OCI-M2 (cell line): ENCODE measurements around the gene DLG2.
"Not testable (repeated sequence)": the region's sequence is repeated elsewhere in the genome, so short reads cannot be mapped to it uniquely, and the experiment has no call there.

Source experiments
- DNase-seq: peaks from one replicate; lab custom pipeline; 2025; ENCODE audit not compliant: unreplicated experiment; lab: John Stamatoyannopoulos, UW

The DLG2 gene

GRCh38 chr11:85464283-85464682, 162.9 kb downstream of the DLG2 start:
- DNase-seq, result no peak

DNA sequence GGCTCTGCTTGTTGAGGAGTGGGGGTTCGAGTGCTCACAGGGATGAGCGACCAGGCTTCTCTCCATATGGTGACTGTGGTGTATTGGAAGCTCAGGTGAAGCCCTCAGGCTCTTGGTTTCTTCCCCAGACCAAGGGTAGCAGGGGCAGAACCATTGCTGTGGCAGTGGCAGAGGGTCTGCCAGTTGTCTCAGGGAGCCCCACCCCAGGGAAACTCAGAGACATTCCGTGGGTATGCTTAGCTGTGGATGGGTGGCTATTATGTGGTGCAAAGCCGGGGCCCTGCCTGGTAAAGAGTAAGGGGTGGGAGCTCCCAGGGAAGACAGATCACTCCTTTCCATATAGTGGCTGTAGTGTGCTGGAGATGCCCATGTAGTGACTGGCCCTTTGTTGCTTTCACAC, 167.8 kb downstream of the DLG2 start:
- DNase-seq, result no peak

DNA sequence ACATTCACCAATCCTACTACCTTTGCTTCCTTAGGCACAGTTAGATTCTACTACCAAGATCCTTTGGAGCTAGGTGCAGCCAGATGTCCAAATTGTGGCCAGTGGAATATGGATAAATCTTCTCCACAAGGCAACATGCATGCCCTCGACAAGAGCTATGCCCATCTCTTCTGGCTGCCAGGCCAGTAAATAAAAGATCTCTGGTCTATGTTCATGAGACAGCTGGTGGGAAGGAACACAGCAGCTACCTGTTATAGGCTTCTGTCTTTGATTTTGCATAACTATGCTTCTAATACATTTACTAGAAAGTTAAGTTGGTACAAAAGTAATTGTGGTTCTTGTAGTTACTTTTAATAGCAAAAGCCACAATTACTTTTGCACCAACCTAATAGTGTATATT, 182.7 kb downstream of the DLG2 start:
- DNase-seq, result no peak

DNA sequence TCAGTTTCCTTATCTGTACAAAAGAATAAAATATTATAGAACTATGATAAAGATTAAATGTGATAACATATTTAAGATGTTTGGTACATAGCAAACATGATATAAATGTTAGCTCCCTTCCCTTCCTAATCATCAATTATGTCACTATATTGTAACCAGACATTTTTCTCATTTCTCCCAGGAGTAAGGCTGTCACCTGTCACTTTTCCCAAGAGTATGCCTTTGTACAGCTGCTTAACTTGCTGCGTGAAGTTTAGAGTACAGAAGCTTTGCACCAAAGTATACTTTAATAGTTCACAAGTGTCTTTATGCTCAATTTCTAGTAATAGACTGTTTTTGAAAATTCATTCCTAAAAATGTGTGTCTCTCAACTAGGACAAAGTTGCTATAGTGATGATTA, 186.9 kb downstream of the DLG2 start:
- DNase-seq, result no peak

- DNase-seq, result no peak
Observed at GRCh38 chr11:85438328-85438727, 188.8 kb downstream of the DLG2 start.

GRCh38 chr11:85431319-85431718, 195.8 kb downstream of the DLG2 start:
- DNase-seq, result no peak

DNA sequence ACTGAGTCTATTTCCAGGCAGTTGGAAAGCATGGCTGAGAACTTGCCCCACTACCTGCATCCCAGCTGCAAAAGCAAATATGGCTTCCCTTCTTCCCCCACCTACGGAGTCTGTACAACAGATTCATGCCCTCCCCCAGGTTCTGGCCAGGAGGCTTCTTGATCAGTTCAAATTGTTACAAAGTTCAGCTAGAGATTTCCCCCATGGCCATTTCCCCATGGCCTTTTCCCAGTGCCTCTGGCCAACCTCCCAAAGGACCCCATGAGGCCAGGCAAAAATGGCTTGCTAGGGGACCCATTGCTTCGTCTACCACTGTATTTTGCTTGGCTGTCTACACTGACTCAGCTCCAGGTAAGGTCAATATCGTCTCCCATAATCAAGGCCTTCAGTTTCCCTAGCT, 203.3 kb downstream of the DLG2 start:
- DNase-seq, result no peak

- no peak for DNase-seq
Observed at GRCh38 chr11:85423316-85423715, 203.8 kb downstream of the DLG2 start.

DNA sequence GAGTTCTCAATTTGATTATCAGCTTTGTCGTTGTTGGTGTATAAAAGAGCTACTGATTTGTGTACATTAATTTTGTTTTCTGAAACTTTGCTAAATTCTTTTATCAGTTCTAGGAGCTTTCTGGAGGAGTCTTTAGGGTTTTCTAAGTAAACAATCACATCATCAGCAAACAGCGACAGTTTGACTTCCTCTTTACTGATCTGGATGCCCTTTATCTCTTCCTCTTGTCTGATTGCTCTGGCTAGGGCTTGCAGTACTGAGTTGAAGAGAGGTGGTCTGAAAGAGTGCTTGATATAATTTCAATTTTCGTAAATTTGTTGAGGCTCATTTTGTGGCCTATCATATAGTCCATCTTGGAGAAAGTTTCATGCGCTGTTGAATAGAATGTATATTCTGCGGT, 213.0 kb downstream of the DLG2 start:
- no peak for DNase-seq

- DNase-seq, result no peak
Observed at GRCh38 chr11:85407648-85408047, 219.5 kb downstream of the DLG2 start.

DNA sequence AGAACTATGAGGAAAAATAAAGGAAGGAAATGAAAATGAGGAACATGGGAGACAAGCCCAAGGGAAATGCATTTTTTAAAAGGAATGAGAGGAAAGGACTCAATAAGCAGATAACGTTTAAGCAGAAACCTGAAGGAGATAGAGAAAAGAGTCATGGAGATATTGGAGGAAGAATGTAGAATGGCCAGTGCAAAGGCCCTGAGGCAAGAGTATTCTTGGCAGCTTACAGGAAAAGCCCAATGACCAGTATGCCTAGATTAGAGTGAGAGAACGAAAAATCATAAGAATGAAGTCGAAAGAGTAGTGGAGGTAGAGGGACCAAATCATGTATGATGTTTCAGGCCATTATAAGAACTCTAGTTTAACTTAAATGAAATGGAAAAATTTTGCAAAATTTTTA, 220.3 kb downstream of the DLG2 start:
- no peak for DNase-seq

DNA sequence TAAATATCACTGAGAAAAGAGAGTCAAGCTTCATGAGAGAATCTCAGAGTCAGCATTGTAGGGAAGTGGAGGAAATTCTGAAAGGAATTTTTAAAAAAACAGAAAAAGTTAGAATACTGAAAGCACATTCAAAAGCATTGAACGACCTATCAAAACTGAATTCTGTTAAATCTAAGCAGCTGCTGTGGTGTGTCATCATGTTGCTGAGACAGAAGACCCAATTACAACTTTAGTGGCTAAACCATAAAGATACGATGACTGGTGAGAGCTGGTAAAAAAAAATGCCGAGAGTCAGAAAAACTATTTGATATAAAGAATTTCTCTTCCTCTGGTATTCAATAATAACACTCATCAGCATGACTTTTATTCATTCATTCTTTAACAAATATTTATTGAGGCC, 220.8 kb downstream of the DLG2 start:
- DNase-seq, result no peak

DNA sequence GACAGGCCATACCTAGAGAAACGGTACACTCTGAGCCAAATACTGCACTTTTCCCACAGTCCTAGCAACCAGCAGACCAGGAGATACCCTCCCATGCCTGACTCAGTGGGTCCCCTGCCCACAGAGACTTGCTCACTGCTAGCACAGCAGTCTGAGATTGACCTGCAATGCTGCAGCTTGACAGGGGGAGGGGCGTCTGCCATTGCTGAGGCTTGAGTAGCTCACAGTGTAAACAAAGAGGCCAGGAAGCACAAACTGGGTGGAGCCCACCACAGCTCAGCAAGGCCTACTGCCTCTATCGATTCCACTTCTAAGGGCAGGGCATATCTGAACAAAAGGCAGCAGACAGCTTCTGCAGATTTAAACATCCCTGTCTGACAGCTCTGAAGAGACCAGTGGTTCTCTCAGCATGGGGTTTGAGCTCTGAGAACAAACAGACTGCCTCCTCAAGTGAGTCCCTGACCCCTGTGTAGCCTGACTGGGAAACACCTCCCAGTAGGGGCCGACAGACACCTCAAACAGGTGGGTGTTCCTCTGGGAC, 231.6 kb downstream of the DLG2 start:
- DNase-seq, result not testable (repeated sequence)

DNA sequence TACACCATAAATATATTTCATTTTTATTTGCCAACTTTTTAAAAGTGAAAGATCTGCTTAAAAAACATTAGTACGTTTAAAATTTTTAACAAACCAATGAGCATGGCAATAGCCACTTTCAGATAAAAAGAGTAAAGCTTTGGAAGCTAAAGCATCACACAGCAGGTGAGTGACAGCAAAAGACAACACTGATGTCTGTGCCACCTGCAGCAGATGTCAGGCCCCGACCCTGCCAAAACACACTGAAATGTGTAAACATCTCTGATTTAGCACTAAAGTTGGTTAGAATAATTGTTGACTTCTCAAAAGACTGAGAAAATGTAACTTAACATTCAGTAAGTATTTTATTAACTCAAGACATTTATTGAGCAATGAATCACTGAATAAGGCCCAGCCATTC, 232.9 kb downstream of the DLG2 start:
- no peak for DNase-seq

GRCh38 chr11:85391141-85391540, 236.0 kb downstream of the DLG2 start:
- DNase-seq, result no peak

- DNase-seq, result no peak
Observed at GRCh38 chr11:85385547-85385946, 241.6 kb downstream of the DLG2 start.

GRCh38 chr11:85385111-85385510, 242.0 kb downstream of the DLG2 start:
- no peak for DNase-seq

GRCh38 chr11:85379066-85379465, 248.1 kb downstream of the DLG2 start:
- no peak for DNase-seq

GRCh38 chr11:85377901-85378300, 249.2 kb downstream of the DLG2 start:
- DNase-seq, result no peak

DNA sequence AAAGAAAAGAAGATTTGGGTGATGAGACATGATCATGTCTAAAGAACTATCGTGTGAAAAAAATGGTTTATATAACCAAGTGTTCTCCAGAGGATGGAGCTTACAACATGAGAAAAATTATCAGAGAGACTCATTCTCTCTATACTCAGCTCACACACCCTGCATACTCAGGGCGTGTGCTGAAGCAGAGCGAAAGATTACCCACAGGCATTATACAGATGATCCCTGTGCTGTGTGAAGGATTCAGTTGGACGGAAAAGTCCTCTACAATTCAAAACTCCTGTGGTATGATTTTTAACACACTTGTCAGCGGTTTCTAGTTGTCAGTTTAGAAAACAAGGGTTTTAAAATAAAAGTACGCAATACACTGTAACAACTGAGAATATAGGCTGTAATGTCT, 267.3 kb downstream of the DLG2 start:
- no peak for DNase-seq

DNA sequence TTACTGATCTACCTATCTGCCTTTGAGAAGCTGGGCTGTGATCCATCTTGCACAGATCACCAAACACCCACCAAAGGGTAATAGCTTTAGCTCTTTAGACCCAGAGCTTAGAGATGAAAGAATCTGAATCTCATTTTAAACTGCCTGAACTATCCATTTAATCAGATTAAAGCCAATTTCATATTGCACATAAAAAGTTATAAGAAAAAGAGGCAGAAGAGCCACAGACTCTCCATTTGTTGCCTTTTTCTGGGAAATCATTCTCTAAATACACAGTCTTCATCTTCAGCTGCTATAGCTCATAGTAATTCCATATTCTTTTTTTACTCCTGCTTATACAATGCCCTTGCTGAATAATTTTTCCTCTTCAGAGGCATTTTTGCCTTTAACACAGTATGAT, 271.2 kb downstream of the DLG2 start:
- DNase-seq, result no peak

DNA sequence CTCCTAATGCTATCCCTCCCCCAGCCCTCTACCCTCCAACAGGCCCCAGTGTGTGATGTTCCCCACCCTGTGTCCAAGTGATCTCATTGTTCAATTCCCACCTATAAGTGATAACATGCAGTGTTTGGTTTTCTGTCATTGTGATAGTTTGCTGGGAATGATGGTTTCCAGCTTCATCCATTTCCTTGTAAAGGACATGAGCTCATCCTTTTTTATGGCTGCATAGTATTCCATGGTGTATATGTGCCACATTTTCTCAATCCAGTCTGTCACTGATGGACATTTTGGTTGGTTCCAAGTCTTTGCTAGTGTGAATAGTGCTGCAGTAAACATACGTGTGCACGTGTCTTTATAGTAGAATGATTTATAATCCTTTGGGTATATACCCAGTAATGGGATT, 277.6 kb downstream of the DLG2 start:
- DNase-seq, result not testable (repeated sequence)

DNA sequence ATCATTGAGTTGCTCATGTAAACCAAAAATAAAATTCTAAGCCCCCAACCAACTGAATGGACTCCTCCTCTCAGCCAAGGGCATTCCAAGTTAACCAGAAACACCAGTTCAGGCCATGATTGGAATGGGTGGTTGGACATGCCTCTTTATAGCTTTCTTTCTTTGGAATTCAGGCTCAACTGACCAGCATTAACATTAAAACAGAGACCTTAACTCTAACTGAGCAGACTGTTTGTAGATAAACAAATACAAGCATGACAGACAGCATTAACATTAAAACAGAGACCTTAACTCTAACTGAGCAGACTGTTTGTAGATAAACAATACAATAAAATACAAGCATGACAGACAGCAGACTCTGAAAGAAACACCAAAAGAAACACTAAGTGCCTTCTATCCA, 278.2 kb downstream of the DLG2 start:
- no peak for DNase-seq

GRCh38 chr11:85347291-85347690, 279.9 kb downstream of the DLG2 start:
- DNase-seq, result no peak
